Stimulated activated CD8-positive, alpha-beta memory T cell treated with anti-CD3 and anti-CD28 coated beads, Interleukin-15, amount 100 ng/mL, for 1 hour (primary cell): Measurements from ENCODE around the gene PLP2.
A peak's percentile ranks its signal among the peaks of the same experiment; 100 is the strongest.
"Not testable (repeated sequence)": the region's sequence is repeated elsewhere in the genome, so short reads cannot be mapped to it uniquely, and the experiment has no call there.

Experiments
- DNase-seq: peaks from one replicate; pipeline ENCODE4 v3.0.0-alpha.2; 2020; ENCODE audit warnings: low read depth

PLP2 gene

GRCh38 chrX:49171752-49172279 is at the start of gene PLP2:
Gene PLP2 (plus strand): TSS chrX:49171898. CDS start chrX:49172001, 103 bp downstream.
- DNase-seq: peak; percentile 49

DNA sequence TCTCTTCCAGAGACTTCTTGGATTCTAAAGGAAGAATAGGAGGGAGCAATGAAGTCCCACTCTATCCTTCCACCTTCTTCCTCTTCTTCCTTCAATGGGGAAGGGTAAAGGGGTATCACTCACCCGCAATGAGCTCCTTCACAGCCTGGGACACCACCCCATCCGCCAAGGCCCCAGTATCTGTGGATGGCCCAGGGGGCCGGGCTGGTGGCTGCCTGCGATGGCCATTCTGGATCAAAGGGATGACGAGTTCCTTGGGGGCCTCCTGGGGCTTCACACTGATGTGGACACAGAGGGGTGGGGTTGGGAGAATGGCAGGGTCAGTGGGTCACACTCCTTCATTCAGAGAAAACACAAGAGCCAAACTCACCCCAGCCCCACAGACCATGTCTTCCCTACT is 49.2 kb upstream of the PLP2 start:
- no peak for DNase-seq

- DNase-seq: not testable (repeated sequence)
Measured at GRCh38 chrX:49127742-49128258, 43.9 kb upstream of the PLP2 start.

DNA sequence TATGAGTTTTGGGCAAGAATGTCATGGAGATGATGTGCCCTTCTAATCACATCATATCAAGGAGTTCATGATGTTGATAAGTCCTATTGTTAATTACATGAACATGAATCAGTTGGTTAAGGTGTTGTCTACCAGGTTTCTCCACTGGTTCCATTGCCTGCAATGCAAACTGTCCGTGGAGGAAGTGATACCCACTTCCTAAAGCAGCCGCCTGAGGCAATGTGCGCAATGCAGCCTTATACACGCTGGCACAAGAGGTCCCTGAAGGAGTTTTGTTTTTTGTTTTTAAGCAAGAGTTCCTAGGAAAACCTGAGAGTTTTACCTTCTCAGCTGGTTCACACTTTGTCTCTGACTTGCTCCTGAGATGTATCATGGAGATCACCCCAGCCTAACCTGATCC is 42.3 kb upstream of the PLP2 start:
- no peak for DNase-seq

DNA sequence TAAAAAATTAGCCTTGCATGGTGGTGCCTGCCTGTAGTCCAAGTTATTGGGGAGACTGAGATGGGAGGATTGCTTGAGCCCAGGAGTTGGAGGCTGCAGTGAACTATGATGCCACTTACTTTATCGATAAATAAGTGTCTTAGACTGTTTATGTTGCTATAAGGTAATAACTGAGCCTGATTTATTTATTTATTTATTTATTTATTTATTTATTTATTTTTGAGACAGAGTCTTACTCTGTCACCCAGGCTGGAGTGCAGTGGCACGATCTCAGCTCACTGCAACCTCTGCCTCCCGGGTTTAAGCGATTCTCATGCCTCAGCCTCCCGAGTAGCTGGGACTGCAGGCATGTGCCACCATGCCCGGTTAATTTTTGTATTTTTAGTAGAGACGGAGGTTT is 39.4 kb upstream of the PLP2 start:
- DNase-seq: not testable (repeated sequence)

GRCh38 chrX:49133759-49134158 is 37.9 kb upstream of the PLP2 start:
- DNase-seq: no peak

- DNase-seq: no peak
Measured at GRCh38 chrX:49137492-49137891, 34.2 kb upstream of the PLP2 start.

DNA sequence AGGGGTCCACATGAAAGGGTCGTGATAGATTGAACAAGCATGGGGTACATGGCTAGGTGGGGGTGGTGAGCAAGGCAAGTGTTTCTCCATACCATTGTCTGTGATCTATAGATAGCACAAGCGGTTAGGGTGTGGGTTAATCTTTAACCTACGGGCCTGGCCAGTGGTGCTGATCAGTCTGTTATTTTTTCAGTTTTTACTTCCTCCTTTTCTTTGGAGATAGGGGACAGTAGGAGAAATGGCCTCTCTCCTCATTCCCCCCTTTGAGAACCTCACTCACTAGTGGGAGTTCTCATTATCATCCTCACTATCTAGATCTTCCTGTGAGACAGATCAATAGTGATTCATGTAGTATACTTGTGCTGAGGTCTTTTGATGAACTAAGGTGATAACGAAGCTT is 32.0 kb upstream of the PLP2 start:
- DNase-seq: no peak

DNA sequence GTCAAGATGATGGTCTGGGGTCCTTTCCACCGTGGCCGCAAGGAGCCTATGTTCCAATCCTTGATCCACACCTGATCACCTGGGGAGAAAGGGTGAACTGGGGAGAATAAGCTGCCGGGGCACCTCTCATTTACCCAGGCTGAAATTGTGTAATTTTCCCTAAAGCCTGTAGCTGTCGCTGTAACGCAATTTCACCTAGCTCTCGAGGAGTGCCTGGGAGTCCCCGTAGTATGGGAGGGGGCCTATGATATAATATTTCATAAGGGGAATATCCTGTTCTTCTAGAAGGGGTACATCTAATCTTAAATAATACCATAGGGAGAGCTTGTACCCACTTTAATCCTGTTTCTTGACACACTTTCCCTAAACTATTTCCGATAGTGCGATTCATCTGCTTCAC is 29.4 kb upstream of the PLP2 start:
- not testable (repeated sequence) for DNase-seq

- DNase-seq: not testable (repeated sequence)
Measured at GRCh38 chrX:49143154-49143553, 28.5 kb upstream of the PLP2 start.

GRCh38 chrX:49147282-49147681 is 24.4 kb upstream of the PLP2 start:
- no peak for DNase-seq

DNA sequence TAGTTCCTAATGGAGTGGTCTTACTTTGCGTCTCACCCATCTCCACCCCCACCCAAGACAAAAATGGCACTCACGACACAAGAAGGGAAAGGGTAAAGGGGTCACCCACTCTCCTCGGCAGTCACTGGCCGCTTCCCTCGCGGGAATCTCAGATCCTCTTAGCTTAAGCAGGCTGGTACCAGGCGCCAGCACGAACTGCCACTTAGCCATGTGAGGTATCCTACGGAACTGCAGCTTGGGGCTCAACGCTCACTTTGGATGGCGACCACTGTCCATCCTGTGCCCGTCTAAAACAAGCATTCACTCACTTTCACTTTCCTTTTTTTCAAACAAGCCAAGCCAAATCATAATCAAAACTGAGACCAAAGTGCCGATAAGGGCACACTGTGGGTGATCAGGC is 23.8 kb upstream of the PLP2 start:
- DNase-seq: no peak

GRCh38 chrX:49148390-49149100 is 23.2 kb upstream of the PLP2 start:
- DNase-seq: not testable (repeated sequence)

DNA sequence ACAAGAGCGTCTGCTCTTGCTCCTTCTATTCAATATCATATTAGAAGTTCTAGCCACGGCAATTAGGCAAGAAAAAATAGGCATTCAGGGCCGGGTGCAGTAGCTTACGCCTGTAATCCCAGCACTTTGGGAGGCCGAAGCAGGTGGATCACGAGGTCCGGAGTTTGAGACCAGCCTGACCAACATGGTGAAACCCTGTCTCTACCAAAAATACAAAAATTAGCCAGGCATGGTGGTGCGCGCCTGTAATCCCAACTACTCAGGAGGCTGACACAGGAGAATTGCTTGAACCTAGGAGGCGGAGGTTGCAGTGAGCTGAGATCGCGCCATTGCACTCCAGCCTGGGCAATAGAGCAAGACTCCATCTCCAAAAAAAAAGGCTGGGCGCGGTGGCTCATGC is 22.4 kb upstream of the PLP2 start:
- not testable (repeated sequence) for DNase-seq

- no peak for DNase-seq
Measured at GRCh38 chrX:49153467-49153866, 18.2 kb upstream of the PLP2 start.

DNA sequence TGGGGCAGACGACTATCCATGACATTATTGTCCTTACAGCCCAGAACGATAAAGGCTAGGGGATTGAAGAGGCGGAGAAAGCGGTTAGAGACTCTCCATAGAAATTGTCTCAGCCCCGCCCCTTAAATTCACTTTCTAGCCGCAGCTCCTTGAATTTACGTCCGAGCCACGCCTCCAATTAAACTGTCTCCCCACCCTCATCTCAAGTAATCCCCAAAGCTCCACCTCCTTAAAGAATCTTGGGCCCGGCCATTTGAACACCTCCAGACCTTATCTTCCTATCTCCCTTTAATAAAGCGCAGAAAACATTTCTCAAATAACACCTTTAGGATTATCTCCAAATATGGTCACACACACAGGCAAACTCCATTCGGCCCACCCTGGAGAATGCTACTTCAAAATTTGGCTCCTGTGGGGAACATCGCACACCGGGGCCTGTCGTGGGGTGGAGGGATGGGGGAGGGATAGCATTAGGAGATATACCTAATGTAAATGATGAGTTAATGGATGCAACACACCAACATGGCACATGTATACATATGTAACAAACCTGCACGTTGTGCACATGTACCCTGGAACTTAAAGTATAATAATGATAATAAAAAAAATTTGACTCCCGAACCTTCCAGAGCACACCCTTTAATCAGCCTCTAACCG is 16.3 kb upstream of the PLP2 start:
- DNase-seq: no peak

DNA sequence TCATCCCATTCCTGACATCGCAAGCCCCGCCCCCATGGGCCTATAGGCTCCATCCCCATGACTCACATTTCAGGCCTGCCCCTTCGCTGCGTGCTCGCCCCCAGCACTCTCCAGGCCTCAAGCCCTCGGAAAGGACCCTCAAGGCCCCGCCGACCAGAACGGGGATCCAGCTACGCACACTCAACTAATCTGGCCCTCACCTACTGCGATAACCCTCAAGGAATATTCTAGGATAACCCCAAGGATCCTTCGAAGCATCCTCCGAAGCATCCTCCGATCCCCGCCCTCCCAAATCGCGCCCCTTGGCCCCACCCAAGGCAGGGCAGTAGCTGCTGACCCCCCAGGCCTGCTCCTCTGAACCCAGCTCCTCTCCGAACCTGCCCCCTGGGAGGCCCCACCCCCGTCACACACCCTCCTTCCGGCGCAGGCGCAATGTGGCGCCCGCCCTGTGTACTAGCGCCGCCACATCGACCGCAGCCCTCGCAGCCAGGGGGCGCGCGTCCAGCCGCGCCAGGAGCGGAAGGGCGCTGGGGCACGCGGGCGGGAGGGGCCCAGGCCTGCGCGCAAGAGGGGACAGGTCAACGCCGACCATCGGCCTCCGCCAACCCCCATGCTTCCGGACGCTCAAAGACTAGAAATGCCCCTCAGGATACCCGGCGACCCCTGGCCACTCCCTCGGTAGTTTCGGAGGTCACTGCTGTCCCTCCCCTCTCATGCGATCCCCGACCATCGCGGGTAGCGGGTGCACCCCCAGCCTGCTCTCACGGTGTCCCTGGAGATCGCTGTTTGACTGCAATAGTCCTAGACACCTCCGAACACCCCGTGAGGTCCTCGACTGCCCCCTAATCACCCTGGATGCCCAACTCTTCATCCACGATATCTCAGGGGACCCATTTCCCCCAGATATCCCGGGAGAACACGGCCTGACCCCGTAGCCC is 15.5 kb upstream of the PLP2 start:
- DNase-seq: peak; percentile 63

- no peak for DNase-seq
Measured at GRCh38 chrX:49157194-49157593, 14.5 kb upstream of the PLP2 start.

DNA sequence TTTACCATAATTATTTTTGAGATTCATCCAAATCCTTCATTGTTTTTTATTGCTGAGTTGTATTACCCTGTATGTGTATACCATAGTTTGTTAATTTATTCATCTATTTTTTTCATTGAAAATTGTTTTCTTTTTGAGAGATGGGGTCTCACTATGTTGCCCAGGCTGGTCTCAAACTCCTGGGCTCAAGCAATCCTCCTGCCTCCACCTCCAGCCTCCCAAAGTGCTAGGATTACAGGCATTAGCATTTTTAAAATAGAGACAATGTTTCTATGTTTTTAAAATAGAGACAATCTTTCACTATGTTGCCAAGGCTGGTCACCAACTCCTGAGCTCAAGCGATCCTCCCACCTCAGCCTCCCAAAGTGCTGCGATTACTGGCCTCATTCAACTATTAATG is 10.8 kb upstream of the PLP2 start:
- DNase-seq: no peak

DNA sequence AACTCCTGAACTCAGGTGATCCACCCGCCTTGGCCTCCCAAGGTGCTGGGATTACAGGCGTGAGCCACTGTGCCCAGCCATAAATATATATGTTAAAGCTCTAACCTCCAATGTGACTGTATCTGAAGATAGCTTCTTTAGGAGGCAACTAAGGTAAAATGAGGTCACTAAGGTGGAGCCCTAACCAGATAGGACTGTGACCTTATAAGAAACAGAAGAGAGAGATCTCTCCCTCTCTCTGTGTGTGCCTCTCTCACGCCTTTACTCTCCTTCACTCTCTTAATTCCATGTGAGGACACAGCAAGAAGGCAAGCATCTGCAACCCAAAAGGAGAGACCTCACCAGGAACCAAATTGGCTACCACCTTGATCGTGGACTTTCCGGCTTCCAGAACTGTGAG is 10.1 kb upstream of the PLP2 start:
- DNase-seq: no peak

DNA sequence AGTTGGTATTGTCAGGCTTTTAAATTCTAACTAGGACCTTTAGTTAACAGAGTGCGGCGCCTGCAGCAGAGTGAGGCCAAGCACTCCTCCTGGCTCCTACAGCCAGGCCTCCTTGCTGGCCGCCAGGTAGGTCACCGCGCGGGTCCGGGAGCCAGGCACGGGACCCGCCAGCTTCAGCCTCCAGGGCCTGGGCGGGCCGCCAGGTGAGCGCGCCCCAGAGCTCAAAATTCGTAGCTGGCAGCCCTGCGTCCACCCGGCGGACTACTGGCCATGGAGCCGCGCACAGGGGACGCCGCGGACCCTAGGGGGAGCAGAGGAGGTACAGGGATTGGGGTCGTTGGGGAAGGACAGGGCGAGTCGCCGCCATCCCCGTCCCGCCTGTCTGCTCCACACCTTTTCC is 9.1 kb upstream of the PLP2 start, which contains the start of gene MAGIX:
MAGIX (plus strand) TSS at position 139 of the 400 bp plus-strand sequence; CDS start at position 271, 132 bp downstream.
- no peak for DNase-seq
